GM19328 (cell line): ENCODE data around the gene MRGPRE.
"Not testable (repeated sequence)": the region's sequence is repeated elsewhere in the genome, so short reads cannot be mapped to it uniquely, and the experiment has no call there.

ENCODE experiments used
- ATAC-seq: cut with Tn5 transposase; IDR thresholded peaks from one replicate; pipeline ENCODE4 v1.9.1; 2021; ENCODE audit warnings: mild to moderate bottlenecking, moderate library complexity; ENCODE audit not compliant: unreplicated experiment

The MRGPRE gene

GRCh38 chr11:3231851-3232744 is at the start of gene MRGPRE:
MRGPRE (minus strand) TSS chr11:3232417; CDS start chr11:3228799, 3,618 bp downstream.
- ATAC-seq = no peak

GRCh38 chr11:3281146-3281545 is 48.9 kb upstream of the MRGPRE start:
- not testable (repeated sequence) for ATAC-seq

GRCh38 chr11:3280662-3281061 is 48.4 kb upstream of the MRGPRE start:
- ATAC-seq = not testable (repeated sequence)

- not testable (repeated sequence) for ATAC-seq
Measured at GRCh38 chr11:3278922-3279321, 46.7 kb upstream of the MRGPRE start.

- not testable (repeated sequence) for ATAC-seq
Measured at GRCh38 chr11:3273629-3274028, 41.4 kb upstream of the MRGPRE start.

- not testable (repeated sequence) for ATAC-seq
Measured at GRCh38 chr11:3262548-3262947, 30.3 kb upstream of the MRGPRE start.

GRCh38 chr11:3261831-3262230 is 29.6 kb upstream of the MRGPRE start:
- ATAC-seq = not testable (repeated sequence)

- not testable (repeated sequence) for ATAC-seq
Measured at GRCh38 chr11:3257509-3257908, 25.3 kb upstream of the MRGPRE start.

- ATAC-seq = not testable (repeated sequence)
Measured at GRCh38 chr11:3255241-3255640, 23.0 kb upstream of the MRGPRE start.

- ATAC-seq = not testable (repeated sequence)
Measured at GRCh38 chr11:3254773-3255172, 22.6 kb upstream of the MRGPRE start.

- no peak for ATAC-seq
Measured at GRCh38 chr11:3245071-3245470, 12.9 kb upstream of the MRGPRE start.

GRCh38 chr11:3243880-3244279 is 11.7 kb upstream of the MRGPRE start:
- no peak for ATAC-seq

- no peak for ATAC-seq
Measured at GRCh38 chr11:3237119-3237518, 4.9 kb upstream of the MRGPRE start.

GRCh38 chr11:3234846-3235245 is 2.6 kb upstream of the MRGPRE start:
- ATAC-seq = no peak

- no peak for ATAC-seq
Measured at GRCh38 chr11:3232956-3233355, 739 bp upstream of the MRGPRE start.

- no peak for ATAC-seq
Measured at GRCh38 chr11:3231550-3231850, 717 bp downstream of the MRGPRE start.

- no peak for ATAC-seq
Measured at GRCh38 chr11:3230636-3231549, 1.3 kb downstream of the MRGPRE start.

GRCh38 chr11:3229673-3230630 is 2.3 kb downstream of the MRGPRE start:
- no peak for ATAC-seq

GRCh38 chr11:3228445-3228829 is 3.8 kb downstream of the MRGPRE start:
- ATAC-seq = no peak

- ATAC-seq = no peak
Measured at GRCh38 chr11:3227568-3228444, 4.4 kb downstream of the MRGPRE start.
